NCI-H446 (cell line): ENCODE measurements around the gene DHFR.
"Not testable (repeated sequence)": the region's sequence is repeated elsewhere in the genome, so short reads cannot be mapped to it uniquely, and the experiment has no call there.

Source experiments
- DNase-seq, 2 experiments: peaks; one replicate each; lab custom pipeline; 2025; lab: John Stamatoyannopoulos, UW

The DHFR gene

GRCh38 chr5:80597500-80597899 is 57.3 kb downstream of the DHFR start:
- DNase-seq: no peak

- DNase-seq: no peak
These were observed 60.0 kb downstream of the DHFR start for GRCh38 chr5:80594810-80595209.

- DNase-seq: no peak
These were observed 62.0 kb downstream of the DHFR start for GRCh38 chr5:80592761-80593160.

GRCh38 chr5:80592105-80592504 is 62.7 kb downstream of the DHFR start:
- DNase-seq: no peak

- no peak for DNase-seq
These were observed 63.4 kb downstream of the DHFR start for GRCh38 chr5:80591352-80591751.

- no peak for DNase-seq
These were observed 64.0 kb downstream of the DHFR start for GRCh38 chr5:80590766-80591165.

- no peak for DNase-seq
These were observed 65.8 kb downstream of the DHFR start for GRCh38 chr5:80588858-80589540.

- no peak for DNase-seq
These were observed 70.0 kb downstream of the DHFR start for GRCh38 chr5:80584770-80585169.

- DNase-seq: not testable (repeated sequence)
These were observed 74.5 kb downstream of the DHFR start for GRCh38 chr5:80580291-80580690.

- DNase-seq: no peak
These were observed 75.7 kb downstream of the DHFR start for GRCh38 chr5:80579050-80579449.

GRCh38 chr5:80577707-80578106 is 77.1 kb downstream of the DHFR start:
- no peak for DNase-seq

GRCh38 chr5:80576383-80576782 is 78.4 kb downstream of the DHFR start:
- DNase-seq: no peak
